NB4 (cell line): ENCODE data around the gene ARHGAP24.

Source experiments
- DNase-seq: peaks from one replicate; pipeline ENCODE4 v3.0.0; 2010; ENCODE audit warnings: low read depth
- H3K4me3 ChIP-seq: one replicate; pipeline ENCODE4 v1.5.1; 2011; ENCODE audit warnings: mild to moderate bottlenecking, low read depth, low read length, moderate library complexity
- MYC ChIP-seq: IDR thresholded peaks from 2 replicates; pipeline ENCODE4 v1.6.1; 2011; ENCODE audit warnings: low read depth, low read length
- POLR2A ChIP-seq: IDR thresholded peaks from 2 replicates; pipeline ENCODE4 v1.6.1; 2011; ENCODE audit warnings: mild to moderate bottlenecking; ENCODE audit not compliant: insufficient read length; ENCODE audit errors: extremely low read depth
- TF ChIP-seq, protein P1 (sequence below): IDR thresholded peaks from one replicate; pipeline ENCODE4 v1.5.1; 2012; ENCODE audit warnings: low read depth, low read length
- TF ChIP-seq, protein P2 (sequence below): IDR thresholded peaks from 2 replicates; pipeline ENCODE4 v1.6.1; 2011; ENCODE audit warnings: low read depth, low read length

Gene ARHGAP24

DNA sequence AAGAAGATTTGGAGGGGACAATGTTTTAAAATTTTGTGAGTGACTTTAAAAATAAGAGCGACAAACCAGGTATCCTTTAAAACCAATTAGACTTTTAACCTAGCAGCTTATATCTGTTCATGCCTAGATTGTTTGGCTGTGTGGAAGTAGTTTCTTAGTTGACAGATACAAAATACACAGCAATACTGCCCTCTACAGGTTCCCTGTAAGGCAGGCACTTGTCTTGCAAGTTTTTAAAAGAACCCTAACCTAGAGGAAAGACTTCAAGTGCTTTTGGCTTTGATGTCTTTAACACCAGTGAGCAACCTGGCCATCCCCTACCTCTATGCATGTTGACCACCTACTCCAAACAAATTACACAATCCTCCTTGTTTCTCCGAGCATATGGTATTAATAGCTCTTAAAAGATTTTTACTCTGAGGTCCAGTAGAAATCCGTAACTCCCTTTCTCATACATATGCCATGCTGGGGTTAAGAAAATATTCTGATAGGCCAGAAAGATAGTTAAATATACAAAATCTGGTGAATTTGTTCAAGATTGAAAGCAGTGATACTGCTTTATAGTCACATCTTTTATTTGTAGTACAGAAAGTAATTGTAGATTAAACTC is 273.0 kb downstream of the ARHGAP24 start:
- TF ChIP-seq, protein P1, sequence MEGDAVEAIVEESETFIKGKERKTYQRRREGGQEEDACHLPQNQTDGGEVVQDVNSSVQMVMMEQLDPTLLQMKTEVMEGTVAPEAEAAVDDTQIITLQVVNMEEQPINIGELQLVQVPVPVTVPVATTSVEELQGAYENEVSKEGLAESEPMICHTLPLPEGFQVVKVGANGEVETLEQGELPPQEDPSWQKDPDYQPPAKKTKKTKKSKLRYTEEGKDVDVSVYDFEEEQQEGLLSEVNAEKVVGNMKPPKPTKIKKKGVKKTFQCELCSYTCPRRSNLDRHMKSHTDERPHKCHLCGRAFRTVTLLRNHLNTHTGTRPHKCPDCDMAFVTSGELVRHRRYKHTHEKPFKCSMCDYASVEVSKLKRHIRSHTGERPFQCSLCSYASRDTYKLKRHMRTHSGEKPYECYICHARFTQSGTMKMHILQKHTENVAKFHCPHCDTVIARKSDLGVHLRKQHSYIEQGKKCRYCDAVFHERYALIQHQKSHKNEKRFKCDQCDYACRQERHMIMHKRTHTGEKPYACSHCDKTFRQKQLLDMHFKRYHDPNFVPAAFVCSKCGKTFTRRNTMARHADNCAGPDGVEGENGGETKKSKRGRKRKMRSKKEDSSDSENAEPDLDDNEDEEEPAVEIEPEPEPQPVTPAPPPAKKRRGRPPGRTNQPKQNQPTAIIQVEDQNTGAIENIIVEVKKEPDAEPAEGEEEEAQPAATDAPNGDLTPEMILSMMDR, result peak; percentile 64
- no peak for TF ChIP-seq MYC
- H3K4me3 ChIP-seq, result no peak overlapping the region
- peak; percentile 73 for DNase-seq

- no peak overlapping the region for H3K4me3 ChIP-seq
- TF ChIP-seq POLR2A (no peak), MYC (no peak)
- TF ChIP-seq, protein P2, sequence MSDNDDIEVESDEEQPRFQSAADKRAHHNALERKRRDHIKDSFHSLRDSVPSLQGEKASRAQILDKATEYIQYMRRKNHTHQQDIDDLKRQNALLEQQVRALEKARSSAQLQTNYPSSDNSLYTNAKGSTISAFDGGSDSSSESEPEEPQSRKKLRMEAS, result no peak
- TF ChIP-seq, protein P1, result no peak
- DNase-seq, result no peak
Measured at GRCh38 chr4:85748654-85749053, 273.7 kb downstream of the ARHGAP24 start.

- H3K4me3 ChIP-seq, result no peak overlapping the region
- TF ChIP-seq POLR2A, result no peak
- no peak for TF ChIP-seq MYC
- TF ChIP-seq, protein P1, result no peak
- TF ChIP-seq, protein P2, result no peak
- no peak for DNase-seq
Measured at GRCh38 chr4:85751866-85752265, 276.9 kb downstream of the ARHGAP24 start.

GRCh38 chr4:85755285-85755684 is 280.3 kb downstream of the ARHGAP24 start:
- H3K4me3 ChIP-seq, result no peak overlapping the region
- TF ChIP-seq, protein P1, result no peak
- no peak for TF ChIP-seq POLR2A
- TF ChIP-seq, protein P2, result no peak
- no peak for TF ChIP-seq MYC
- no peak for DNase-seq

DNA sequence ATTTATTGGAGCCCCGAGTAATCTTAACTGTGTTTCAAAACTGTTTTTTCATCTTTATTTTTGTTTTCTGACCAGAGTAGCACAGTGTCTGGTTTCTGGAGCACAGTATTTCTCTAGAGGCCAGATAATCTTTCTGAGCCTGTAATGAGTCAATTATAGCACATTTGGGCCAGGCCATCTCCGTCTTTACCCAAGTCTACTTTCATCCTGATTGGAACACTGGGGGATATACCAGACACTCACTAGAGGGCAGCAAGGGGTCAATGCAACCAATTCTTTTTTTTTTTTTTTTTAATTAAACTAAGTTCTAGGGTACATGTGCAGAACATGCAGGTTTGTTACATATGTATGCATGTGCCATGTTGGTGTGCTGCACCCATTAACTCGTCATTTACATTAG is 282.0 kb downstream of the ARHGAP24 start:
- peak; percentile 23 for DNase-seq
- no peak for TF ChIP-seq POLR2A
- TF ChIP-seq, protein P1, result peak; percentile 26
- no peak overlapping the region for H3K4me3 ChIP-seq

DNA sequence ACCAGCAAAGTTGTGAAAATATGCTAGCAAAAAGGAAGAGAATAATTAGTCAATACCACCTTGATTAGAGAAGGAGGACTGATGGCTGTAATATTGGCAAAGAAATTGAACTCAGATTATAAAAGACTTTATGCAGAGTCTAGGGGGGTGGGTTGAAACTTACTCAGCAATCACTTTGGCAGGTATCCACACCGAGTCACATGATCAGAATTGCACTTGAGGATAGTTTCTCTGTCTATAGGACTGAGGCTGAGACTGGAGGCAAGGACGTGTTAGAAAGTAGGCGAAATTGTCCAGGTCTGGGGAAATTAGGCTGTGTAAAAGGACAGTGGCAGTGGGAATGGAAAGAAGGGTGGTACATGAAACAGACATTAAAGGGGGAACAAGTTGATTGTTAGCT is 284.4 kb downstream of the ARHGAP24 start:
- TF ChIP-seq, protein P1, result no peak
- TF ChIP-seq POLR2A, result no peak
- TF ChIP-seq, protein P2, result no peak
- TF ChIP-seq MYC, result no peak
- H3K4me3 ChIP-seq, result no peak overlapping the region
- no peak for DNase-seq
